IPS DF 19.7 (cell line): Measurements from ENCODE around the gene ADGRL3.
A peak's percentile ranks its signal among the peaks of the same experiment; 100 is the strongest.
"Not testable (repeated sequence)": the region's sequence is repeated elsewhere in the genome, so short reads cannot be mapped to it uniquely, and the experiment has no call there.

Source experiments
- DNase-seq: peaks from one replicate; pipeline ENCODE4 v3.0.0-alpha.2; 2013; ENCODE audit warnings: low read depth, low spot score

ADGRL3 gene

GRCh38 chr4:61805227-61805626, 605.1 kb downstream of the ADGRL3 start:
- no peak for DNase-seq

GRCh38 chr4:61805979-61806378, 605.9 kb downstream of the ADGRL3 start:
- DNase-seq, result no peak

DNA sequence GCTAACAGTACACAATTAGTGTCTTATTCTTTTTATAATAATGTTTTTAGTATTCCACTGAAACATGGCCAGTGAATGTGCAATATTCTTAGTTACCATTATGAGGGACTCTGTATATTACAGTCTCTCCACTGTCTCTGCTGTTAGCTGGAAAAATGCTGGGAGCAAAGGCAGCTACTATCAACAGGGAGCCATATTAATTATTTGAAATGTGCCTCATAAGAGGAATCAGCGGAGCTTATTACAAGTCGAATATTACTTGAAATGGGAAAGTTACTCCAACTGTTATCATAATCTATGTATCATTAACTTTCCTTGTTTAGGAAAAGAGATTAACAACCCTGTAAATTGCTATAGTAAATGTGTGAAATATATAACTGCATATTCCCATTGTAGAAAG, 612.0 kb downstream of the ADGRL3 start:
- DNase-seq, result no peak

- no peak for DNase-seq
Observed at GRCh38 chr4:61817071-61817470, 616.9 kb downstream of the ADGRL3 start.

GRCh38 chr4:61820136-61820535, 620.0 kb downstream of the ADGRL3 start:
- no peak for DNase-seq

- DNase-seq, result no peak
Observed at GRCh38 chr4:61824454-61824853, 624.3 kb downstream of the ADGRL3 start.

DNA sequence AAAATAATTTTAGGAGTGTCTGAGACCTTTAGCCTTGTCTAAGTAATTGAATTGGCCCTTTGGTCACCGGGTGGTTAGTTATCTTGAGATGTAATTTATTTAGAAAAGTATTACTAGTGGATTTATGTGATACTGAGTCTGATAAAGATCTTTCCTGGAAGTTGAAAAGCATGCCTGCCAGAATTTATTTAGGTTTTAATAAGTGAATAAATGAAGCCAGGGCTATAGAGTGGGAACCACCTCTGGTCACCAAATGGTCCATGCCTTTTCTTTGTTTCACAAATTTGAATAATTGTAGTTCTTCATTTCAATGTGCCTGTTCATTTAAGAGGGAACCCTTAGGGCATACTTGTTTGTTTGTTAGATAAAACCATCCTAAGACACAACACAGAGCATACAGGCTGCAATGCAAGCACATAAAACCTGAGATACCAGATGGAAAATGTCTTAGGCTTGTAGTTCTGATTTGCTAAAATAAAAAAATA, 627.8 kb downstream of the ADGRL3 start:
- no peak for DNase-seq

DNA sequence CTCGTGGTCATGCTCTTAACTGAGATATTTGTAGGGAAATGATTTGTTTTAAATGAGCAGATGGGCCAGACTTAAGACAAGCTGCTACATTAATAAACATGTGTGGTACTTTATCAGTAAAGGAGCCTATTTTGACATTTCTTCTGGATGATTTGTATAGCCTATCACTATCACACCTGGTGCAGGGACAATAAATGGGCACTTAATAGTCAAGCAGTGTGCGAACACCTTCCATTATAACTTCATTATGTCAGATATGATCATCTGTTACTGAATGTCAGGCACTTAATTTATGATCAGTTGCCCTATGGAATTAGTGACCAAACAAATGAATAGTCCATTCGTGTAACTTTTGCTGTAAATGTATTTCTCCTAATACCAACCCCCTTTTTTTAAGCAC, 628.8 kb downstream of the ADGRL3 start:
- DNase-seq, result no peak

- DNase-seq, result no peak
Observed at GRCh38 chr4:61831987-61832386, 631.9 kb downstream of the ADGRL3 start.

GRCh38 chr4:61837395-61837794, 637.3 kb downstream of the ADGRL3 start:
- no peak for DNase-seq

DNA sequence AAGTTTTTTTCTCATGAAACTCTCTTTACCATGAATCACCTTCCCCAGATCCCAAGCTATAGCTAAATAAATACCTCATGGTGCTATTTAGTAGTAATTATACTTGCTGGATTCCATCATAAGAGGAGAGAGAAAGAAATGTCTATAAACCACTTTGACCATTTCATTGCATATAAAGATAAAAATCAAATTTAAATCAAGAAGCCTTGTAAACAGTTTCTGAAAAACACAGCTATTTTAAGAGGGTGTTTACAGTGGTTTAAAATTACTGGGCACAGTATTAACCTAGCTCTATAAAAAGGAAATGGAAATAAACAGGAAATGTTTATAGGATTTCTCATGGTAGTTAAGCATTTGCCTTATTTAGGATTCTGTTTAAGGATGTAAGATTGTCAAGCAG, 637.9 kb downstream of the ADGRL3 start:
- DNase-seq, result no peak

DNA sequence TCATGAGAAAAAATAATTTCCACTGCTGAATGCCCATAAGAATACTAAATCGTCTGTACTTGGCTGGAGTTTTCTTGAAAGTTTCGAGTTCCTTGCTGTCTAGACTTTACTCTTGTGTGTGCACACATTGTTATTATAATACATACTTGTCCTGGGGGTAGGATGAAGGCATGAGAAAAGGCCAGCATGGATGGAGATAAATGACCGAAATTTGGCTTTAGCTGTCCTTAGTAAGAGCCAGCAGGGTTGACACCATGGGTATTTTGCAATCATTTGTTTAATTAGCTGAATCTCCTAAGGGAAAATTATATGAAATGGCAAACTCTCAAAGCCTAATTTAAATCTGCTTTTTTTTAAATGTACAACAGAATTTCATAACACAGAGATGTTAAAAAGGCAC, 641.6 kb downstream of the ADGRL3 start:
- no peak for DNase-seq

DNA sequence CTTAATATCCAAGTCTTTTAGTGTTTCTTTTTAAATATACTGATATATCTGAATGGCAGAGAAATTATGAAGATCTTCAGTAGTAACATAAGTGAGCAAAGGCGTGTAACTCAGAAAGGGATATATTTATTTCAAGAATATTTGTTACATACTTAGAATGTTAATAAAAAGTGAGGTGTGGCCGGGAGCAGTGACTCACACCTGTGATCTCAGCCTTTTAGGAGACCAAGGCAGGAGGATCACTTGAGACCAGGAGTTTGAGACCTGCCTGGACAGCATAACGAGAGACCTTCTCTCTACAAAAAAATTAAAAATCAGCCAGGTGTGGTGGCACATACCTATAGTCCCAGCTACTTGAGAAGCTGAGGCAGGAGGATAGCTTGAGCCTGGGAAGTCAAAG, 651.0 kb downstream of the ADGRL3 start:
- DNase-seq, result no peak

DNA sequence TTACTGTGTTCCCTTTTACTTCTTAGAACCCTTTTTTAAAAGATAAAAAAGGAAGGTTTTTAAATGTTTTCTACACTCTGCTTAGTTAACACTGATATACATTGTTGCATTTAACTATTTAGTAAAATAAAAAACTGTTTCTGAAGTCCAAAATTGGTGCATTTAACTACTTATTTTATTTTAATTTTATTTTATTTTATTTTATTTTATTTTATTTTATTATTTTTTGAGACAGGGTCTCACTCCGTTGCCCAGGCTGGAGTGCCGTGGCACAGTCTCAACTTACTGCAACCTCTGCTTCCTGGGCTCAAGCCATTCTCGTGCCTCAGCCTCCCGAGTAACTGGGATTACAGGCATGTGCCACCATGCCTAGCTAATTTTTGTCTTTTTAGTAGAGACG, 652.0 kb downstream of the ADGRL3 start:
- not testable (repeated sequence) for DNase-seq

DNA sequence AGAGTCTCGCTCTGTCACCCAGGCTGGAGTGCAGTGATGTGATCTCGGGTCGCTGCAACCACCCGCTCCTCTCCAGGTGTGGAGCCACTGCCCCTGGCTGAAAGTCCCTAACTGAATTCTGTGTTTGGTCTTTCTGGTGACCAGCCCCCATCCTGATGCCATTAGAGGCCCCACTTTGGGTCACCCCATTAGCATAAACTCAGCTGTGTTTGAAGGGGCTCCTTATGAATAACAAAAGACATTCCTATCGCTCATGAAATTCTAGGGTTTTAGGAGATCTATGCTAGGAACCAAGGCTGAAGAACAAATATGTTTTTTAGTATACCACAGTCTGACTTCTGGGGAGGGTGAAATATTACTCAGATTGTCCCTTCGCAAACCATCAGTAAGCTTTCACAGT, 652.9 kb downstream of the ADGRL3 start:
- DNase-seq, result peak; percentile 73

GRCh38 chr4:61860376-61860775, 660.2 kb downstream of the ADGRL3 start:
- no peak for DNase-seq

- no peak for DNase-seq
Observed at GRCh38 chr4:61864286-61864685, 664.2 kb downstream of the ADGRL3 start.

- DNase-seq, result no peak
Observed at GRCh38 chr4:61866378-61867030, 666.4 kb downstream of the ADGRL3 start.

- no peak for DNase-seq
Observed at GRCh38 chr4:61872983-61873382, 672.9 kb downstream of the ADGRL3 start.

DNA sequence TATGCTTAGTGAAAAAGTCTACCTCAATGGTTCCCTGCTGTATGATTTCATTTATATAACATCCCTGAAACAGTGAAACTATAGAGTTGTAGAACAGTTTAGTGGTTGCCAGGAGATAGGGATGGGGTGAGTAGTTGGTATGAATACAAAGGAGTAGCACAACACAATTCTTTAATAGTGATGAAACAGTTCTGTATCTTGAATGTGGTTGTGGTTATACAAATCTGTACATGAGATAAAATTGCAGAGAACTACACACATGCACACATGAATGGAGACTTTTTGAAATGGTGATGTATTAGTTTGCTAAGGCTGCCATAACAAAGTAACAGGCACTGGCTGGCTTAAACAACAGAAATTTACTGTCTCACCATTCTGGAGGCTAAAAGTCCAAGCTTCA, 677.1 kb downstream of the ADGRL3 start:
- DNase-seq, result no peak

GRCh38 chr4:61877893-61878292, 677.8 kb downstream of the ADGRL3 start:
- DNase-seq, result no peak

- no peak for DNase-seq
Observed at GRCh38 chr4:61882381-61882780, 682.3 kb downstream of the ADGRL3 start.

DNA sequence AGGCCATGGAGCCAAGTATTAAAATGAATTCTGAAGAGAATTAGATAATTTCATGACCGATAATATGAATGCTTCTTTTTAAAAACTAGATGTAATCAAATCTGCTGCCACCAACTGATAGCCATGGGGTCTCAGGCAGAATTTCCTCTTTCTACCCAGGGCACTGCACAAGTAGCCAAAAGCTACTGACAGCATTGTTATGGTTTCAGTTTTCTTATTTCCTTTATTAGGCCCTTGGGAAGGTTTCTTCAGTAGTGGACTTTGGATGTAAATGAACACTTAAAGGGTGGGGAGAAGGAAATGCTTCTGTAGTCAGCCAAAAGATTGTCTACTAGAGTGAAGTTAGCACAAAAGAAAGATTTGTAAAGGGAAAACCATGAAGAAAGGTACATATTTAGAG, 686.0 kb downstream of the ADGRL3 start:
- DNase-seq, result no peak

DNA sequence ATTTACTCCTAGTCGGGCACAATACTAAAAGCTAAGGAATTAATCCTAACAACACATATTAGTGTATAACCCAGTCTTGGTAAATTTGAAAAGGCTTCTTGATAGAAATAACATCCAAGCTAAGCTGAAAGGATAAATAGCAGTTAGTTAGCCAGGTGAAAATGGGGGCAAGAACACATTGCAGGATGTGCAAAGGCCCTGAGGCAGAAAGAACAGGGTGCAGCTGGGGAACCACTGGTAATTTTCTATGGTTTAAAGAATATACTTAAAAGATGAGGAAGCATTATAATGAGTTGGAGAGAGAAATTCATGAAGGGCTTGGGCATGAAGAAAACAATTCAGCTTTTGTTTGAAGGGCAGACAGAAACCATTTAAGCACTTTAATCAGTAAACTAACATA, 689.0 kb downstream of the ADGRL3 start:
- no peak for DNase-seq
